Gastroesophageal sphincter (tissue), 4 donors: Measurements from ENCODE around the gene ZNF385B. TPM values are rescaled to one million over a fixed set of nuclear protein-coding genes. Genes with fewer than 3 reads are reported as not detected.

Source experiments
- ATAC-seq: fragments of 150-250 bp; one replicate; pipeline ENCODE4 v1.9.1; 2016; ENCODE audit warnings: mild to moderate bottlenecking, moderate library complexity
- H3K27ac ChIP-seq, 4 donors: fragments of 200-600 bp; sonication (generic) in 3 of 4; 1 replicate in 3 of 4; 2 replicates in 1 of 4; pipeline ENCODE4 v1.5.1; 2016 to 2019
- H3K27me3 ChIP-seq: fragments of 200-600 bp; sonication (generic); one replicate; pipeline ENCODE4 v1.5.1; 2019
- H3K36me3 ChIP-seq, 2 donors: fragments of 200-600 bp; sonication (generic); one replicate each; pipeline ENCODE4 v1.5.1; 2019; ENCODE audit warnings: control low read depth in 1 of 2
- H3K4me1 ChIP-seq, 3 donors: fragments of 200-600 bp; sonication (generic); 1 replicate in 2 of 3; 2 replicates in 1 of 3; pipeline ENCODE4 v1.5.1; 2016 to 2019; ENCODE audit warnings: control low read depth in 2 of 3
- H3K4me3 ChIP-seq, 2 donors: fragments of 200-600 bp; sonication (generic); one replicate each; pipeline ENCODE4 v1.5.1; 2019; ENCODE audit warnings: mild to moderate bottlenecking in 1 of 2, moderate library complexity in 1 of 2
- H3K9me3 ChIP-seq, 3 donors: fragments of 200-600 bp; sonication (generic); one replicate each; pipeline ENCODE4 v1.5.1; 2017 to 2019; ENCODE audit warnings: control low read depth in 2 of 3
- CTCF ChIP-seq, 4 experiments: fragments of 200-600 bp in 2 of 4; fragments of 450-650 bp in 2 of 4; sonication (generic) in 1 of 4; IDR thresholded peaks; one replicate each; pipeline ENCODE4 v1.5.1; 2017 to 2019; ENCODE audit warnings: antibody characterized with exemption in 4 of 4, mild to moderate bottlenecking in 2 of 4, moderate library complexity in 2 of 4
- EP300 ChIP-seq: sonication (generic); formaldehyde crosslinking; IDR thresholded peaks from one replicate; pipeline ENCODE4 v1.6.1; 2017; ENCODE audit warnings: antibody characterized with exemption, mild to moderate bottlenecking
- POLR2A ChIP-seq, 2 donors: fragments of 450-650 bp; IDR thresholded peaks; one replicate each; pipeline ENCODE4 v1.6.1; 2017; ENCODE audit warnings: antibody characterized with exemption in 2 of 2, mild to moderate bottlenecking in 2 of 2, moderate library complexity in 1 of 2
- POLR2AphosphoS5 ChIP-seq: sonication (generic); formaldehyde crosslinking; IDR thresholded peaks from one replicate; pipeline ENCODE4 v1.6.1; 2017; ENCODE audit warnings: antibody characterized with exemption
- WGBS, 2 donors: methylation state at CpG; one replicate each; pipeline ENCODE4 v1.1.5; 2018; ENCODE audit warnings: low coverage in 1 of 2; 5-methylcytosine and 5-hydroxymethylcytosine counted together
- total RNA-seq, 4 donors: library from RNA; depleted of rRNA; stranded (reverse); fragments of >200 nt; gene quantifications; one replicate each; pipeline ENCODE4 v1.1.0, GENCODE V29; 2016

Gene ZNF385B
- total RNA-seq, 4 donors from 2014 or later = 2.7 to 7.6 (median 3.9) TPM

DNA sequence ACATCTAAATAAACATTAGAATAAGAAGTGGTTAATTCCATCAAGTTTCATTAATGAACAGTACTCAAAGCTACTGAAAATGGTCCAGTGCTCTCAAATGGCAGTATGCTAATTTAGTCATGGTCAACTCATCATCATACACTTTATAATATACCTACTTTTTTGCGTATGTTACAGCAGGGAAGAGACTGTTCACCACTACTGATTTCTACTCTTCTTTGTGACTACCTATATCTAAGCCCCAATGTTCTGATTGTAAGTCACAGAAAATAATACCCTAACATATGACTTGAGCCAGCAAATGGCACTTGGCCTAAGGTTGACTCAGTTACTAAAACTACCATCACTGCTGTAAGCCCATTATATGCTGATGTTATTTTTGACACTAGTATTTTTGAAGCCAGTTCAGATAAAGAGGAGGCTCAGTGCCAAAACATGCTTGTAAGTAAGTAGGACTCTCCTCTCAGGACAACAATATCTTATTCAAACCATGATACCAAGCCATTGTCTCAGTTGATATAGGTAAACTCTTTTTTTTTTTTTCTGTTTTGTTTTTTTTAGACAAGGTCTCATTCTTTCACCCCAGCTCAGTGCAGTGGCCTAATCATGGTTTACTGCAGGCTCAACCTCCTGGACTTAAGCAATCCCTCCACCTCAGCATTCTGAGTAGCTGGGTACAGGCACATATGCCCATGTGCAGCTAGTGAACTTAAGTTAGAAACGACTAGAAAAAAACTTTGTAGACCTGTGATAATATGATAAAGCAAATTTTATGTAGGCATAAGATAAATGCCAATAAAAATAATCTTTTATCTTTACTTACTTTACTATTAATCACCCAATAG is 266.9 kb downstream of the ZNF385B start:
- no peak for ATAC-seq
- H3K9me3 ChIP-seq = peaks cover 0 to 4% (median 0%) of the 10 kb centered on the region in 3 donors
- H3K36me3 ChIP-seq = no peaks in the 10 kb centered on the region
- no peak overlapping the region for H3K27ac ChIP-seq
- H3K4me3 ChIP-seq = no peak overlapping the region
- WGBS, 2 donors = 75 to 100% methylated on average over 1 to 2 of the region's 2 CpGs
- no peak for TF ChIP-seq EP300
- no peaks in the 10 kb centered on the region for H3K27me3 ChIP-seq
- H3K4me1 ChIP-seq = no peaks in the 10 kb centered on the region

DNA sequence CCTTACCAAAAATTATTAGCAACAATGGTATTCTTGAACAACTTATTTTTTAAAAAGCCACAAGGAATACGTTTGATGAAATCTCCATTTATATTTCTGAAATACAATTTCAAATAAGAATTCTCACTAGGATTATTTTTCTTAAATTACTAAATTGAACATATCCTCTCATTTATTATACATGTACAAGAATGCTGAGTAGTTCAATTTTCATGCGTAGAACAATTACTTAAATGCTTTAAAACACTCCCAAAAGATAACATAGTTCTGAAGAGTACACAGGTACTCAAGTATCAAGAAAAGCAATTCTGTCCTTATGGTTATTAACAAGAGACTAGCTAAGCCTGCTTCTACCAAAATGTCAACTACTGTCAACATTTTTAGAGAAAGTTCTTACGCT is 268.1 kb downstream of the ZNF385B start:
- Histone ChIP-seq H3K4me3 (no peak overlapping the region), H3K4me1 (no peaks in the 10 kb centered on the region), H3K27ac (no peak overlapping the region), H3K36me3 (no peaks in the 10 kb centered on the region), H3K27me3 (no peaks in the 10 kb centered on the region), H3K9me3 (peaks cover 0 to 4% (median 0%) of the 10 kb centered on the region in 3 donors)
- no peak for ATAC-seq
- 86 to 96% methylated on average over 3 of the region's 3 CpGs for WGBS, 2 donors
- no peak for TF ChIP-seq CTCF (IDR thresholded peaks at IDR 0.05)
- TF ChIP-seq EP300 = no peak
- TF ChIP-seq POLR2A (IDR thresholded peaks at IDR 0.05) = no peak

GRCh38 chr2:179592167-179592936 is 269.1 kb downstream of the ZNF385B start:
- no peaks in the 10 kb centered on the region for H3K4me1 ChIP-seq
- no peak overlapping the region for H3K27ac ChIP-seq
- peak; percentile 31 for ATAC-seq

DNA sequence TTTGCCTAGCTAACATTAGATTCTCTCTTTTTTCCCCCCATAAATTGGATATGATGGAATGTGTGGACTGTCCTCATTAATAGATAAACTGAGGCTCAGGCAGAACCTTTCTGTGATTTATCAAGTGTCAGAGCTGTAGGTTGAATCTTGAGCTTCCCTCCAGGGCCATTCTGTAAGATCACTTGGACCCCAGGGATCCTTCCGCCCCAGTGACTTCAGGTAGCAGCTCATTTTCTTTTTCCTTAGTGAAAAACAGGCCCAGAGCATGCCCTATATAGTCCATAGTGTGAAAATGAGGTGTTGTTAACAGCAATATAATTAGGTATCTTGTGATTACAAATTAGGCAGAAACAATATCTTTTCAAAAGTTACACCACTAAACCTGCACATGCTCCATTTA is 269.7 kb downstream of the ZNF385B start:
- Histone ChIP-seq H3K27ac (no peak overlapping the region), H3K36me3 (no peaks in the 10 kb centered on the region), H3K27me3 (no peaks in the 10 kb centered on the region), H3K4me1 (no peaks in the 10 kb centered on the region), H3K9me3 (peaks cover 0 to 4% (median 0%) of the 10 kb centered on the region in 3 donors), H3K4me3 (no peak overlapping the region)
- 92 to 100% methylated on average over 1 of the region's 1 CpG for WGBS, 2 donors
- no peak for TF ChIP-seq POLR2AphosphoS5
- TF ChIP-seq CTCF (IDR thresholded peaks at IDR 0.05) = no peak
- TF ChIP-seq POLR2A (IDR thresholded peaks at IDR 0.05) = no peak
- TF ChIP-seq EP300 = no peak
- no peak for ATAC-seq

More at GRCh38 chr2:179592167-179592936, 269.1 kb downstream of the ZNF385B start:
- TF ChIP-seq POLR2A (IDR thresholded peaks at IDR 0.05) = no peak
- no peak for TF ChIP-seq POLR2AphosphoS5
- TF ChIP-seq EP300 = no peak
- no peak for TF ChIP-seq CTCF (IDR thresholded peaks at IDR 0.05)
- 72 to 81% methylated on average over 6 to 7 of the region's 7 CpGs for WGBS, 2 donors
- no peaks in the 10 kb centered on the region for H3K27me3 ChIP-seq
- no peak overlapping the region for H3K4me3 ChIP-seq
- peaks cover 0 to 4% (median 0%) of the 10 kb centered on the region in 3 donors for H3K9me3 ChIP-seq
- no peaks in the 10 kb centered on the region for H3K36me3 ChIP-seq

DNA sequence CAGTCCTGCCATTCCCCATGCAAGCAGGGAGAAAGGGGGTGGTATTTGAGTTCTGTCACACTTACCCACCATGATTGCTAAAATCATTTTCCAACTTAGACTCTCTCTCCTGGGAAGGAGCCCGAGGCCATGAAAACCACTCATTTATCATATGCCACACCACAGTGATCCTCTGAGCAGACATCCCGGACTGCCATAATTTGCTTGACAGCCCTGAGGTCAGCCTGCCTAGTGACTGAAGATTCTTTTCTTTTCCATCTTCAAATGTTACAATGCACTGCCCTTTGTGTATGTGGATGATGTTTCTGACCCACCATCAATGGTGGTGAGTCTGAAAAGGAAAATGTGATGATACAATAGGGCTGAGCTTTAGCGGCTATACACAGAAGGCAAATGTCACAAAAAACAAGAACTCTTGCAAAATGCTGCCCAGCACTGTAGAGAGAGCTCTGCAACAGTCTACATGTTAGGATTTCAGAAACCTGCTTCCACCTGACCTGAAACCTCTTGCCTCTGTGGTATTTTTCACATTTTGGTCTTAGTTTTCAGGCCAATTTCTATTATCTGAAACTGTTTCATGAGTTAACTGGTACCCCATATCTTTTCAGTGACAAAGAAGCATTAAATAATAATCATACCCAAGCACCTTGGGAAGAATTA is 272.8 kb downstream of the ZNF385B start:
- WGBS, 2 donors = 57 to 69% methylated on average over 3 of the region's 3 CpGs
- no peak for TF ChIP-seq POLR2AphosphoS5
- TF ChIP-seq EP300 = no peak
- TF ChIP-seq CTCF (IDR thresholded peaks at IDR 0.05) = no peak
- TF ChIP-seq POLR2A (IDR thresholded peaks at IDR 0.05) = no peak
- H3K36me3 ChIP-seq = no peaks in the 10 kb centered on the region
- no peaks in the 10 kb centered on the region for H3K9me3 ChIP-seq
- H3K4me1 ChIP-seq = no peaks in the 10 kb centered on the region
- H3K27ac ChIP-seq = no peak overlapping the region
- H3K27me3 ChIP-seq = no peaks in the 10 kb centered on the region
- ATAC-seq = no peak
- no peak overlapping the region for H3K4me3 ChIP-seq
